HG03103 (cell line): Measurements from ENCODE around the gene GAP43.

Experiments used
- ATAC-seq: cut with Tn5 transposase; IDR thresholded peaks from one replicate; pipeline ENCODE4 v1.9.1; 2021; ENCODE audit warnings: low read depth; ENCODE audit not compliant: unreplicated experiment

Gene GAP43

GRCh38 chr3:115623044-115623868 lies at the start of gene GAP43:
Gene GAP43 (plus strand): TSS chr3:115623510. CDS start chr3:115623690, 180 bp downstream.
- ATAC-seq: no peak

GRCh38 chr3:115576325-115576875 lies 46.9 kb upstream of the GAP43 start:
- no peak for ATAC-seq

GRCh38 chr3:115577000-115577399 lies 46.3 kb upstream of the GAP43 start:
- ATAC-seq: no peak

GRCh38 chr3:115578331-115578730 lies 45.0 kb upstream of the GAP43 start:
- no peak for ATAC-seq

- no peak for ATAC-seq
These were observed 42.7 kb upstream of the GAP43 start for GRCh38 chr3:115580566-115580965.

- ATAC-seq: no peak
These were observed 41.8 kb upstream of the GAP43 start for GRCh38 chr3:115581362-115582135.

GRCh38 chr3:115588201-115589115 lies 34.9 kb upstream of the GAP43 start:
- ATAC-seq: no peak

GRCh38 chr3:115590873-115591272 lies 32.4 kb upstream of the GAP43 start:
- no peak for ATAC-seq

- no peak for ATAC-seq
These were observed 27.6 kb upstream of the GAP43 start for GRCh38 chr3:115595611-115596275.

GRCh38 chr3:115598216-115598615 lies 25.1 kb upstream of the GAP43 start:
- ATAC-seq: no peak

- ATAC-seq: no peak
These were observed 21.1 kb upstream of the GAP43 start for GRCh38 chr3:115602194-115602593.

GRCh38 chr3:115611630-115612029 lies 11.7 kb upstream of the GAP43 start:
- ATAC-seq: no peak

- ATAC-seq: no peak
These were observed 8.1 kb upstream of the GAP43 start for GRCh38 chr3:115615001-115615814.

- peak; percentile 61 for ATAC-seq
These were observed 6.8 kb upstream of the GAP43 start for GRCh38 chr3:115616461-115616860.

GRCh38 chr3:115617591-115617990 lies 5.7 kb upstream of the GAP43 start:
- no peak for ATAC-seq

GRCh38 chr3:115624029-115624741 lies 875 bp downstream of the GAP43 start:
- no peak for ATAC-seq

- no peak for ATAC-seq
These were observed 1.6 kb downstream of the GAP43 start for GRCh38 chr3:115624901-115625300.

GRCh38 chr3:115626006-115626409 lies 2.7 kb downstream of the GAP43 start:
- no peak for ATAC-seq
